Activated T-cell treated with anti-CD3 and anti-CD28 coated beads for 48 hours (primary cell): ENCODE measurements around the gene SMIM26.

ENCODE experiments used
- DNase-seq: peaks from one replicate; pipeline ENCODE4 v3.0.0-alpha.2; 2020; ENCODE audit warnings: low read depth

The SMIM26 gene

GRCh38 chr20:18585134-18585533, 17.9 kb downstream of the SMIM26 start:
- no peak for DNase-seq

GRCh38 chr20:18587665-18588573, 20.7 kb downstream of the SMIM26 start, which contains the start of gene DTD1:
Gene DTD1 (plus strand): TSS chr20:18588054. CDS start chr20:18588073, 19 bp downstream.
- DNase-seq, result peak; percentile 92

- no peak for DNase-seq
Measured at GRCh38 chr20:18588574-18588933, 21.3 kb downstream of the SMIM26 start.

GRCh38 chr20:18589941-18590674, 22.9 kb downstream of the SMIM26 start:
- DNase-seq, result no peak

- no peak for DNase-seq
Measured at GRCh38 chr20:18596270-18596669, 29.0 kb downstream of the SMIM26 start.

GRCh38 chr20:18609741-18610140, 42.5 kb downstream of the SMIM26 start:
- no peak for DNase-seq

- no peak for DNase-seq
Measured at GRCh38 chr20:18611492-18611891, 44.3 kb downstream of the SMIM26 start.

GRCh38 chr20:18613553-18613952, 46.3 kb downstream of the SMIM26 start:
- no peak for DNase-seq

GRCh38 chr20:18614244-18614643, 47.0 kb downstream of the SMIM26 start:
- DNase-seq, result no peak

- no peak for DNase-seq
Measured at GRCh38 chr20:18615020-18615650, 47.9 kb downstream of the SMIM26 start.
